NCI-H2081 (cell line): ENCODE results near the gene IL1RL2.

Experiments
- DNase-seq, 2 experiments: peaks; one replicate each; lab custom pipeline; 2025; lab: John Stamatoyannopoulos, UW

The IL1RL2 gene

GRCh38 chr2:102158011-102158755 is 28.6 kb upstream of the IL1RL2 start:
- DNase-seq, result no peak

- no peak for DNase-seq
Measured at GRCh38 chr2:102159295-102159694, 27.5 kb upstream of the IL1RL2 start.

GRCh38 chr2:102166189-102166845 is 20.5 kb upstream of the IL1RL2 start:
- no peak for DNase-seq

GRCh38 chr2:102168026-102168771 is 18.6 kb upstream of the IL1RL2 start:
- no peak for DNase-seq

GRCh38 chr2:102171946-102172345 is 14.9 kb upstream of the IL1RL2 start:
- DNase-seq, result no peak

GRCh38 chr2:102172745-102173144 is 14.1 kb upstream of the IL1RL2 start:
- no peak for DNase-seq

GRCh38 chr2:102176172-102176571 is 10.7 kb upstream of the IL1RL2 start:
- DNase-seq, result no peak

- DNase-seq, result no peak
Measured at GRCh38 chr2:102177814-102178478, 8.9 kb upstream of the IL1RL2 start.

GRCh38 chr2:102179061-102179460 is 7.8 kb upstream of the IL1RL2 start:
- DNase-seq, result no peak

- no peak for DNase-seq
Measured at GRCh38 chr2:102179788-102180686, 6.8 kb upstream of the IL1RL2 start.

GRCh38 chr2:102180687-102180999 is 6.2 kb upstream of the IL1RL2 start:
- DNase-seq, result no peak

GRCh38 chr2:102181376-102181775 is 5.4 kb upstream of the IL1RL2 start:
- DNase-seq, result no peak

- DNase-seq, result no peak
Measured at GRCh38 chr2:102181919-102182635, 4.7 kb upstream of the IL1RL2 start.

GRCh38 chr2:102184018-102184417 is 2.8 kb upstream of the IL1RL2 start:
- DNase-seq, result no peak

GRCh38 chr2:102184568-102184967 is 2.3 kb upstream of the IL1RL2 start:
- DNase-seq, result no peak

GRCh38 chr2:102185347-102185746 is 1.5 kb upstream of the IL1RL2 start:
- no peak for DNase-seq

- no peak for DNase-seq
Measured at GRCh38 chr2:102187496-102188150, 800 bp downstream of the IL1RL2 start.

- DNase-seq, result no peak
Measured at GRCh38 chr2:102190430-102191107, 3.7 kb downstream of the IL1RL2 start.

GRCh38 chr2:102191501-102191900 is 4.7 kb downstream of the IL1RL2 start:
- DNase-seq, result no peak

GRCh38 chr2:102193074-102193473 is 6.3 kb downstream of the IL1RL2 start:
- no peak for DNase-seq
